A673 (cell line): ENCODE data around the gene VANGL2. TPM values are rescaled to one million over a fixed set of nuclear protein-coding genes. Genes with fewer than 3 reads are reported as not detected.

ENCODE experiments used
- BruUV-seq: library from RNA; stranded (reverse); fragments of 400-500 nt; replicated peaks from 2 replicates; lab custom pipeline; 2021; lab: Mats Ljungman, UMichigan
- CTCF ChIA-PET: fragments of 300-600 bp; sonication (Branson Sonifier 250); formaldehyde crosslinking; loops from one replicate; lab custom pipeline; 2022; ENCODE audit warnings: antibody characterized with exemption; lab: Charles Lee
- POLR2A ChIA-PET: fragments of 300-600 bp; sonication (Branson Sonifier 250); formaldehyde crosslinking; loops from one replicate; lab custom pipeline; 2022; ENCODE audit warnings: antibody characterized with exemption; ENCODE audit not compliant: low non-redundant PET; lab: Charles Lee
- DNase-seq: peaks from one replicate; pipeline ENCODE4 v3.0.0-alpha.2; 2015; ENCODE audit warnings: low spot score
- H3K27ac ChIP-seq: fragments of 200-600 bp; sonication (generic); 2 replicates; pipeline ENCODE4 v1.5.1; 2016; ENCODE audit warnings: mixed run types, low read depth, mild to moderate bottlenecking, mixed read lengths, antibody characterized with exemption, low read length; ENCODE audit not compliant: poor library complexity, severe bottlenecking
- H3K27me3 ChIP-seq: fragments of 200-600 bp; sonication (generic); replicated peaks from 2 replicates; pipeline ENCODE4 v1.6.1; 2017; ENCODE audit warnings: mixed run types, low read depth, mild to moderate bottlenecking, mixed read lengths, antibody characterized with exemption, low read length; ENCODE audit not compliant: insufficient read depth, poor library complexity
- H3K36me3 ChIP-seq: fragments of 200-600 bp; sonication (generic); 2 replicates; pipeline ENCODE4 v1.6.1; 2016; ENCODE audit warnings: mixed run types, mild to moderate bottlenecking, mixed read lengths, antibody characterized with exemption, low read length; ENCODE audit not compliant: insufficient read depth, poor library complexity, severe bottlenecking
- H3K4me1 ChIP-seq: fragments of 200-600 bp; sonication (generic); 2 replicates; pipeline ENCODE4 v1.6.1; 2017; ENCODE audit warnings: mixed run types, mild to moderate bottlenecking, mixed read lengths, antibody characterized with exemption, low read length; ENCODE audit not compliant: insufficient read depth, poor library complexity, severe bottlenecking
- H3K4me3 ChIP-seq: fragments of 200-600 bp; sonication (generic); 2 replicates; pipeline ENCODE4 v1.5.1; 2016; ENCODE audit warnings: low read depth, mixed run types, mild to moderate bottlenecking, mixed read lengths, low read length; ENCODE audit not compliant: poor library complexity, severe bottlenecking
- H3K9me3 ChIP-seq: fragments of 200-600 bp; sonication (generic); 2 replicates; pipeline ENCODE4 v1.6.1; 2016; ENCODE audit warnings: mixed run types, low read depth, mild to moderate bottlenecking, mixed read lengths, antibody characterized with exemption, low read length; ENCODE audit not compliant: poor library complexity, severe bottlenecking
- CTCF ChIP-seq: fragments of 300-800, 200-600 bp; sonication (generic); conservative IDR thresholded peaks from 2 replicates; pipeline ENCODE4 v1.5.1; 2017; ENCODE audit warnings: low read depth, mild to moderate bottlenecking, antibody characterized with exemption, low read length, moderate library complexity, mixed read lengths
- EZH2 ChIP-seq: fragments of 200-600 bp; sonication (generic); IDR thresholded peaks from 2 replicates; pipeline ENCODE4 v1.6.1; 2017; ENCODE audit warnings: borderline replicate concordance, low read depth, mild to moderate bottlenecking, mixed read lengths, antibody characterized with exemption, low read length; ENCODE audit not compliant: poor library complexity, severe bottlenecking
- intact Hi-C: fragments of 100-400 bp; cut with micrococcal nuclease; formaldehyde crosslinking; loops from one replicate; pipeline ENCODE4 v1.10.0; 2022; ENCODE audit not compliant: unreplicated experiment
- total RNA-seq: library from RNA; stranded (reverse); gene quantifications from 2 replicates; pipeline ENCODE4 v1.2.3, GENCODE V29; 2021

VANGL2 gene
- total RNA-seq, 1 experiment from 2014 or later, result 20.9 TPM

- CTCF ChIA-PET, result no interaction called here
Observed at GRCh38 chr1:160369087-160369486, 31.3 kb upstream of the VANGL2 start.

GRCh38 chr1:160370561-160371345, 29.6 kb upstream of the VANGL2 start:
- Histone ChIP-seq H3K27me3 (no peaks in the 10 kb centered on the region), H3K9me3 (no peaks in the 10 kb centered on the region), H3K4me3 (no peak overlapping the region), H3K36me3 (no peaks in the 10 kb centered on the region), H3K27ac (no peak overlapping the region), H3K4me1 (peaks cover 20% of the 10 kb centered on the region)
- POLR2A ChIA-PET, result no interaction called here
- BruUV-seq, result no TSS peak
- CTCF ChIA-PET, result interaction anchor here (0.7 kb wide), 1 partner anchor 10 kb away, joined by 3 read pairs; no protein-coding TSS in a partner anchor
- no peak for DNase-seq
- TF ChIP-seq CTCF (no peak), EZH2 (no peak)
- intact Hi-C loops, result no loop called here

More at GRCh38 chr1:160369087-160369486, 31.3 kb upstream of the VANGL2 start:
- H3K4me1 ChIP-seq, result peaks cover 7% of the 10 kb centered on the region
- H3K27ac ChIP-seq, result no peak overlapping the region
- no TSS peak for BruUV-seq
- H3K4me3 ChIP-seq, result no peak overlapping the region
- H3K36me3 ChIP-seq, result no peaks in the 10 kb centered on the region
- TF ChIP-seq CTCF, result no peak
- TF ChIP-seq EZH2, result no peak
- no peak for DNase-seq
- H3K27me3 ChIP-seq, result no peaks in the 10 kb centered on the region
- intact Hi-C loops, result no loop called here
- no peaks in the 10 kb centered on the region for H3K9me3 ChIP-seq
- POLR2A ChIA-PET, result no interaction called here

- Histone ChIP-seq H3K27ac (no peak overlapping the region), H3K4me1 (peaks cover 22% of the 10 kb centered on the region), H3K4me3 (no peak overlapping the region), H3K27me3 (no peaks in the 10 kb centered on the region), H3K9me3 (no peaks in the 10 kb centered on the region), H3K36me3 (no peaks in the 10 kb centered on the region)
- no peak for TF ChIP-seq CTCF
- no peak for TF ChIP-seq EZH2
- no peak for DNase-seq
- POLR2A ChIA-PET, result no interaction called here
- BruUV-seq, result no TSS peak
- CTCF ChIA-PET, result no interaction called here
- intact Hi-C loops, result no loop called here
Observed at GRCh38 chr1:160371346-160371631, 29.1 kb upstream of the VANGL2 start.
